Tibial nerve (tissue), 3 donors: ENCODE results near the gene SH3TC1.

Source experiments
- POLR2A ChIP-seq, 2 donors: fragments of 450-650 bp; IDR thresholded peaks; one replicate each; pipeline ENCODE4 v1.6.1; 2017; ENCODE audit warnings: antibody characterized with exemption in 2 of 2, mild to moderate bottlenecking in 2 of 2, moderate library complexity in 2 of 2
- TF ChIP-seq, protein P1 (sequence below), 5 experiments: fragments of 200-600 bp in 3 of 5; fragments of 450-650 bp in 2 of 5; sonication (generic) in 3 of 5; IDR thresholded peaks; one replicate each; pipeline ENCODE4 v1.5.1; 2016 to 2019; ENCODE audit warnings: antibody characterized with exemption in 5 of 5, mild to moderate bottlenecking in 3 of 5, moderate library complexity in 2 of 5

- TF ChIP-seq, protein P1, sequence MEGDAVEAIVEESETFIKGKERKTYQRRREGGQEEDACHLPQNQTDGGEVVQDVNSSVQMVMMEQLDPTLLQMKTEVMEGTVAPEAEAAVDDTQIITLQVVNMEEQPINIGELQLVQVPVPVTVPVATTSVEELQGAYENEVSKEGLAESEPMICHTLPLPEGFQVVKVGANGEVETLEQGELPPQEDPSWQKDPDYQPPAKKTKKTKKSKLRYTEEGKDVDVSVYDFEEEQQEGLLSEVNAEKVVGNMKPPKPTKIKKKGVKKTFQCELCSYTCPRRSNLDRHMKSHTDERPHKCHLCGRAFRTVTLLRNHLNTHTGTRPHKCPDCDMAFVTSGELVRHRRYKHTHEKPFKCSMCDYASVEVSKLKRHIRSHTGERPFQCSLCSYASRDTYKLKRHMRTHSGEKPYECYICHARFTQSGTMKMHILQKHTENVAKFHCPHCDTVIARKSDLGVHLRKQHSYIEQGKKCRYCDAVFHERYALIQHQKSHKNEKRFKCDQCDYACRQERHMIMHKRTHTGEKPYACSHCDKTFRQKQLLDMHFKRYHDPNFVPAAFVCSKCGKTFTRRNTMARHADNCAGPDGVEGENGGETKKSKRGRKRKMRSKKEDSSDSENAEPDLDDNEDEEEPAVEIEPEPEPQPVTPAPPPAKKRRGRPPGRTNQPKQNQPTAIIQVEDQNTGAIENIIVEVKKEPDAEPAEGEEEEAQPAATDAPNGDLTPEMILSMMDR (IDR thresholded peaks at IDR 0.05), result no peak
- TF ChIP-seq POLR2A (IDR thresholded peaks at IDR 0.05), result no peak
These were observed 56.8 kb downstream of the SH3TC1 start for GRCh38 chr4:8255698-8256441.
